Naive thymus-derived CD8-positive, alpha-beta T cell (primary cell): ENCODE measurements around the gene C22orf31. TPM values are rescaled to one million over a fixed set of nuclear protein-coding genes. Genes with fewer than 3 reads are reported as not detected.

Experiments used
- ATAC-seq, 2 donors: fragments of 150-1000 bp; cut with Tn5 transposase in 1 of 2; sonication (Bioruptor Pico), chemical (Tn5 transposase) in 1 of 2; 1 replicate in 1 of 2; 2 replicates in 1 of 2; pipeline ENCODE4 v1.10.0; 2021; ENCODE audit warnings: mild to moderate bottlenecking in 2 of 2, moderate library complexity in 2 of 2
- POLR2A ChIA-PET: fragments of 350-600 bp; sonication (Branson Sonifier 250); formaldehyde crosslinking; loops from one replicate; lab custom pipeline; 2021; ENCODE audit warnings: antibody characterized with exemption; lab: Charles Lee
- DNase-seq, 10 donors: peaks; one replicate each; pipeline versions ENCODE4 v3.0.0 to v3.0.0-alpha.2; 2020 to 2022
- H3K27ac Mint-ChIP-seq, 10 donors: one replicate each; pipeline ENCODE4 v1.8.0; 2020 to 2022; ENCODE audit warnings: mild to moderate bottlenecking in 10 of 10, mixed read lengths in 10 of 10, moderate library complexity in 4 of 10, inconsistent platforms in 1 of 10
- H3K27me3 Mint-ChIP-seq, 5 donors: one replicate each; pipeline ENCODE4 v1.8.0; 2021 to 2022; ENCODE audit warnings: mixed read lengths in 5 of 5
- H3K36me3 Mint-ChIP-seq, 3 donors: one replicate each; pipeline ENCODE4 v1.8.0; 2020 to 2022; ENCODE audit warnings: mixed read lengths in 3 of 3, mild to moderate bottlenecking in 2 of 3, inconsistent platforms in 1 of 3
- H3K4me1 Mint-ChIP-seq, 4 donors: one replicate each; pipeline ENCODE4 v1.8.0; 2021 to 2022; ENCODE audit warnings: mixed read lengths in 4 of 4
- H3K4me3 Mint-ChIP-seq, 10 donors: one replicate each; pipeline ENCODE4 v1.8.0; 2020 to 2022; ENCODE audit warnings: mild to moderate bottlenecking in 10 of 10, mixed read lengths in 10 of 10, moderate library complexity in 6 of 10, inconsistent platforms in 1 of 10
- H3K9me3 Mint-ChIP-seq, 9 donors: one replicate each; pipeline ENCODE4 v1.8.0; 2020 to 2022; ENCODE audit warnings: mixed read lengths in 9 of 9, mild to moderate bottlenecking in 3 of 9, inconsistent platforms in 1 of 9, moderate library complexity in 1 of 9
- polyA plus RNA-seq, 3 donors: library from polyadenylated mRNA; unstranded; fragments of 300-500 nt; fragmentation: Illumina TruSeq; gene quantifications; one replicate each; pipeline ENCODE4 v1.2.3, GENCODE V29; 2021
- total RNA-seq, 8 experiments: library from RNA in 2 of 8; stranded (reverse) in 2 of 8; gene quantifications; one replicate each; pipeline ENCODE4 v1.2.3 and lab custom pipeline; 2021 to 2026

C22orf31 gene
- total and polyA plus RNA-seq, 5 experiments from 2014 or later = not detected

- no peak for ATAC-seq
- no peak overlapping the region for H3K27ac Mint-ChIP-seq
- H3K4me3 Mint-ChIP-seq = no peak overlapping the region
- H3K4me1 Mint-ChIP-seq = peaks cover 6 to 17% (median 14%) of the 10 kb centered on the region in 4 donors
- POLR2A ChIA-PET = no interaction called here
- H3K36me3 Mint-ChIP-seq = peaks cover 0 to 2% (median 0%) of the 10 kb centered on the region in 3 donors
- peaks cover 43 to 90% (median 49%) of the 10 kb centered on the region in 5 donors for H3K27me3 Mint-ChIP-seq
- no peak for DNase-seq
- H3K9me3 Mint-ChIP-seq = no peaks in the 10 kb centered on the region
Observed at GRCh38 chr22:29028468-29028867, 33.2 kb downstream of the C22orf31 start.

GRCh38 chr22:29026579-29026978 is 35.1 kb downstream of the C22orf31 start:
- ATAC-seq (no peak), DNase-seq (no peak)
- H3K36me3 Mint-ChIP-seq = no peaks in the 10 kb centered on the region
- H3K27ac Mint-ChIP-seq = no peak overlapping the region
- H3K9me3 Mint-ChIP-seq = no peaks in the 10 kb centered on the region
- POLR2A ChIA-PET = no interaction called here
- peaks cover 6 to 17% (median 14%) of the 10 kb centered on the region in 4 donors for H3K4me1 Mint-ChIP-seq
- no peak overlapping the region for H3K4me3 Mint-ChIP-seq
- peaks cover 36 to 73% (median 39%) of the 10 kb centered on the region in 5 donors for H3K27me3 Mint-ChIP-seq

- no peaks in the 10 kb centered on the region for H3K4me1 Mint-ChIP-seq
- no peak overlapping the region for H3K27ac Mint-ChIP-seq
- no peak for ATAC-seq
- H3K4me3 Mint-ChIP-seq = no peak overlapping the region
- DNase-seq = no peak
- H3K36me3 Mint-ChIP-seq = peaks cover 0 to 7% (median 5%) of the 10 kb centered on the region in 3 donors
- POLR2A ChIA-PET = interaction anchor here (0.6 kb wide), 1 partner anchor 290 kb away, joined by 6 read pairs; no protein-coding TSS in a partner anchor
- H3K27me3 Mint-ChIP-seq = peaks cover 15 to 48% (median 24%) of the 10 kb centered on the region in 5 donors
- H3K9me3 Mint-ChIP-seq = peaks cover 0 to 8% (median 4%) of the 10 kb centered on the region in 9 donors
Observed at GRCh38 chr22:29023172-29023796, 38.3 kb downstream of the C22orf31 start.

GRCh38 chr22:29022101-29022817 is 39.4 kb downstream of the C22orf31 start:
- ATAC-seq = no peak
- Mint-ChIP-seq H3K9me3 (peaks cover 0 to 14% (median 6%) of the 10 kb centered on the region in 9 donors), H3K27ac (no peak overlapping the region), H3K36me3 (peaks cover 0 to 10% (median 8%) of the 10 kb centered on the region in 3 donors), H3K4me3 (no peak overlapping the region), H3K4me1 (peaks cover 0 to under 1% (median 0%) of the 10 kb centered on the region in 4 donors), H3K27me3 (peaks cover 10 to 47% (median 26%) of the 10 kb centered on the region in 5 donors)
- no peak for DNase-seq
- POLR2A ChIA-PET = no interaction called here

GRCh38 chr22:29018293-29019189 is 43.1 kb downstream of the C22orf31 start:
- no peak overlapping the region for H3K27ac Mint-ChIP-seq
- no peak overlapping the region for H3K4me3 Mint-ChIP-seq
- H3K4me1 Mint-ChIP-seq = peaks cover 7 to 18% (median 12%) of the 10 kb centered on the region in 4 donors
- DNase-seq (no peak), ATAC-seq (no peak)
- POLR2A ChIA-PET = no interaction called here
- H3K9me3 Mint-ChIP-seq = peaks cover 0 to 14% (median 6%) of the 10 kb centered on the region in 9 donors
- H3K36me3 Mint-ChIP-seq = peaks cover 0 to 10% (median 8%) of the 10 kb centered on the region in 3 donors
- H3K27me3 Mint-ChIP-seq = peaks cover 9 to 40% (median 22%) of the 10 kb centered on the region in 5 donors

- peak overlapping the region in 3 of 10 donors; percentile 15 to 50 (median 45) for H3K4me3 Mint-ChIP-seq
- POLR2A ChIA-PET = interaction anchor here (1.2 kb wide), 1 partner anchor 117 kb away, joined by 3 read pairs; no protein-coding TSS in a partner anchor
- peak overlapping the region in 1 of 10 donors; percentile 9 for H3K27ac Mint-ChIP-seq
- peaks cover 5 to 10% (median 8%) of the 10 kb centered on the region in 3 donors for H3K36me3 Mint-ChIP-seq
- ATAC-seq (no peak), DNase-seq (no peak)
- H3K4me1 Mint-ChIP-seq = peaks cover 7 to 18% (median 12%) of the 10 kb centered on the region in 4 donors
- H3K27me3 Mint-ChIP-seq = peaks cover 9 to 58% (median 22%) of the 10 kb centered on the region in 5 donors
- H3K9me3 Mint-ChIP-seq = peaks cover 0 to 14% (median 6%) of the 10 kb centered on the region in 9 donors
Observed at GRCh38 chr22:29016067-29016938, 45.3 kb downstream of the C22orf31 start.

GRCh38 chr22:29014773-29015172 is 46.9 kb downstream of the C22orf31 start:
- no peak for ATAC-seq

GRCh38 chr22:29014293-29014692 is 47.3 kb downstream of the C22orf31 start:
- POLR2A ChIA-PET = interaction anchor here (0.5 kb wide), 1 partner anchor 248 kb away, joined by 3 read pairs; no protein-coding TSS in a partner anchor
- H3K9me3 Mint-ChIP-seq = peaks cover 0 to 14% (median 4%) of the 10 kb centered on the region in 9 donors
- H3K4me1 Mint-ChIP-seq = peaks cover 7 to 18% (median 12%) of the 10 kb centered on the region in 4 donors
- H3K4me3 Mint-ChIP-seq = no peak overlapping the region
- ATAC-seq (no peak), DNase-seq (no peak)
- no peak overlapping the region for H3K27ac Mint-ChIP-seq
- H3K36me3 Mint-ChIP-seq = peaks cover 7 to 10% (median 8%) of the 10 kb centered on the region in 3 donors
- peaks cover 13 to 73% (median 27%) of the 10 kb centered on the region in 5 donors for H3K27me3 Mint-ChIP-seq

More at GRCh38 chr22:29014773-29015172, 46.9 kb downstream of the C22orf31 start:
- no peak for DNase-seq
- peaks cover 7 to 10% (median 8%) of the 10 kb centered on the region in 3 donors for H3K36me3 Mint-ChIP-seq
- peaks cover 0 to 14% (median 5%) of the 10 kb centered on the region in 9 donors for H3K9me3 Mint-ChIP-seq
- POLR2A ChIA-PET = interaction anchor here (0.5 kb wide), 1 partner anchor 248 kb away, joined by 3 read pairs; no protein-coding TSS in a partner anchor
- no peak overlapping the region for H3K27ac Mint-ChIP-seq
- H3K4me1 Mint-ChIP-seq = peaks cover 7 to 18% (median 12%) of the 10 kb centered on the region in 4 donors
- H3K4me3 Mint-ChIP-seq = no peak overlapping the region
- peaks cover 13 to 71% (median 27%) of the 10 kb centered on the region in 5 donors for H3K27me3 Mint-ChIP-seq

- no peak for ATAC-seq
- H3K27ac Mint-ChIP-seq = no peak overlapping the region
- no peak for DNase-seq
- peaks cover 7 to 18% (median 12%) of the 10 kb centered on the region in 4 donors for H3K4me1 Mint-ChIP-seq
- peaks cover 12 to 76% (median 27%) of the 10 kb centered on the region in 5 donors for H3K27me3 Mint-ChIP-seq
- H3K4me3 Mint-ChIP-seq = no peak overlapping the region
- POLR2A ChIA-PET = no interaction called here
- peaks cover 0 to 11% (median 2%) of the 10 kb centered on the region in 3 donors for H3K36me3 Mint-ChIP-seq
- H3K9me3 Mint-ChIP-seq = peaks cover 0 to 4% (median 0%) of the 10 kb centered on the region in 9 donors
Observed at GRCh38 chr22:29012952-29013351, 48.7 kb downstream of the C22orf31 start.

GRCh38 chr22:29012101-29012433 is 49.6 kb downstream of the C22orf31 start:
- peaks cover 7 to 16% (median 12%) of the 10 kb centered on the region in 4 donors for H3K4me1 Mint-ChIP-seq
- no peak for ATAC-seq
- no peak for DNase-seq
- H3K27me3 Mint-ChIP-seq = peaks cover 13 to 71% (median 19%) of the 10 kb centered on the region in 5 donors
- H3K27ac Mint-ChIP-seq = no peak overlapping the region
- no peaks in the 10 kb centered on the region for H3K9me3 Mint-ChIP-seq
- peaks cover 0 to 11% (median 0%) of the 10 kb centered on the region in 3 donors for H3K36me3 Mint-ChIP-seq
- no peak overlapping the region for H3K4me3 Mint-ChIP-seq
- POLR2A ChIA-PET = no interaction called here
